WTC11 (cell line): ENCODE data around the gene C20orf204.
"Not testable (repeated sequence)": the region's sequence is repeated elsewhere in the genome, so short reads cannot be mapped to it uniquely, and the experiment has no call there.

Experiments
- CREM ChIP-seq: sonication (generic); formaldehyde crosslinking; IDR thresholded peaks from 2 replicates; pipeline ENCODE4 v1.8.1; 2022; ENCODE audit warnings: mild to moderate bottlenecking, missing genetic modification reagents, moderate library complexity
- CTCF ChIP-seq: fragments of 200-600 bp; IDR thresholded peaks from 2 replicates; pipeline ENCODE4 v1.8.0; 2022; ENCODE audit warnings: antibody characterized with exemption
- ELF4 ChIP-seq: sonication (generic); formaldehyde crosslinking; IDR thresholded peaks from 2 replicates; pipeline ENCODE4 v1.8.1; 2022; ENCODE audit warnings: low read depth, mild to moderate bottlenecking, moderate library complexity, missing genetic modification reagents
- FOXJ3 ChIP-seq: sonication (generic); formaldehyde crosslinking; IDR thresholded peaks from 2 replicates; pipeline ENCODE4 v1.9.0; 2021; ENCODE audit warnings: missing genetic modification reagents, mild to moderate bottlenecking, borderline replicate concordance
- TCF7 ChIP-seq: sonication (generic); formaldehyde crosslinking; IDR thresholded peaks from 2 replicates; pipeline ENCODE4 v1.8.0; 2022; ENCODE audit warnings: mild to moderate bottlenecking, low read depth, missing genetic modification reagents, moderate library complexity
- ZNF219 ChIP-seq: sonication (generic); formaldehyde crosslinking; IDR thresholded peaks from 2 replicates; pipeline ENCODE4 v1.8.0; 2023; ENCODE audit warnings: missing genetic modification reagents, mild to moderate bottlenecking, borderline replicate concordance
- ZNF263 ChIP-seq: sonication (generic); formaldehyde crosslinking; IDR thresholded peaks from 2 replicates; pipeline ENCODE4 v1.8.1; 2022; ENCODE audit warnings: low read depth, mild to moderate bottlenecking, moderate library complexity, missing genetic modification reagents
- ZSCAN18 ChIP-seq: fragments of 250-450 bp; sonication (Bioruptor Pico); IDR thresholded peaks from 2 replicates; pipeline ENCODE4 v2.1.2; 2022; ENCODE audit warnings: mild to moderate bottlenecking, moderate library complexity
- TF ChIP-seq, protein P1 (sequence below): fragments of 250-450 bp; sonication (Bioruptor Pico); IDR thresholded peaks from 2 replicates; pipeline ENCODE4 v1.9.0; 2021; ENCODE audit warnings: mild to moderate bottlenecking
- TF ChIP-seq, protein P2 (sequence below): sonication (generic); formaldehyde crosslinking; IDR thresholded peaks from 2 replicates; pipeline ENCODE4 v1.8.1; 2023; ENCODE audit warnings: mild to moderate bottlenecking, missing genetic modification reagents

- TF ChIP-seq ZSCAN18 (CRISPR knock-in tag); ZNF219 (CRISPR knock-in tag); ZNF263 (CRISPR knock-in tag); CTCF; FOXJ3; TCF7; CREM (CRISPR knock-in tag); ELF4 (CRISPR knock-in tag): not testable (repeated sequence)
- TF ChIP-seq, protein P1, sequence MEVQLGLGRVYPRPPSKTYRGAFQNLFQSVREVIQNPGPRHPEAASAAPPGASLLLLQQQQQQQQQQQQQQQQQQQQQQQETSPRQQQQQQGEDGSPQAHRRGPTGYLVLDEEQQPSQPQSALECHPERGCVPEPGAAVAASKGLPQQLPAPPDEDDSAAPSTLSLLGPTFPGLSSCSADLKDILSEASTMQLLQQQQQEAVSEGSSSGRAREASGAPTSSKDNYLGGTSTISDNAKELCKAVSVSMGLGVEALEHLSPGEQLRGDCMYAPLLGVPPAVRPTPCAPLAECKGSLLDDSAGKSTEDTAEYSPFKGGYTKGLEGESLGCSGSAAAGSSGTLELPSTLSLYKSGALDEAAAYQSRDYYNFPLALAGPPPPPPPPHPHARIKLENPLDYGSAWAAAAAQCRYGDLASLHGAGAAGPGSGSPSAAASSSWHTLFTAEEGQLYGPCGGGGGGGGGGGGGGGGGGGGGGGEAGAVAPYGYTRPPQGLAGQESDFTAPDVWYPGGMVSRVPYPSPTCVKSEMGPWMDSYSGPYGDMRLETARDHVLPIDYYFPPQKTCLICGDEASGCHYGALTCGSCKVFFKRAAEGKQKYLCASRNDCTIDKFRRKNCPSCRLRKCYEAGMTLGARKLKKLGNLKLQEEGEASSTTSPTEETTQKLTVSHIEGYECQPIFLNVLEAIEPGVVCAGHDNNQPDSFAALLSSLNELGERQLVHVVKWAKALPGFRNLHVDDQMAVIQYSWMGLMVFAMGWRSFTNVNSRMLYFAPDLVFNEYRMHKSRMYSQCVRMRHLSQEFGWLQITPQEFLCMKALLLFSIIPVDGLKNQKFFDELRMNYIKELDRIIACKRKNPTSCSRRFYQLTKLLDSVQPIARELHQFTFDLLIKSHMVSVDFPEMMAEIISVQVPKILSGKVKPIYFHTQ = not testable (repeated sequence)
- TF ChIP-seq, protein P2, sequence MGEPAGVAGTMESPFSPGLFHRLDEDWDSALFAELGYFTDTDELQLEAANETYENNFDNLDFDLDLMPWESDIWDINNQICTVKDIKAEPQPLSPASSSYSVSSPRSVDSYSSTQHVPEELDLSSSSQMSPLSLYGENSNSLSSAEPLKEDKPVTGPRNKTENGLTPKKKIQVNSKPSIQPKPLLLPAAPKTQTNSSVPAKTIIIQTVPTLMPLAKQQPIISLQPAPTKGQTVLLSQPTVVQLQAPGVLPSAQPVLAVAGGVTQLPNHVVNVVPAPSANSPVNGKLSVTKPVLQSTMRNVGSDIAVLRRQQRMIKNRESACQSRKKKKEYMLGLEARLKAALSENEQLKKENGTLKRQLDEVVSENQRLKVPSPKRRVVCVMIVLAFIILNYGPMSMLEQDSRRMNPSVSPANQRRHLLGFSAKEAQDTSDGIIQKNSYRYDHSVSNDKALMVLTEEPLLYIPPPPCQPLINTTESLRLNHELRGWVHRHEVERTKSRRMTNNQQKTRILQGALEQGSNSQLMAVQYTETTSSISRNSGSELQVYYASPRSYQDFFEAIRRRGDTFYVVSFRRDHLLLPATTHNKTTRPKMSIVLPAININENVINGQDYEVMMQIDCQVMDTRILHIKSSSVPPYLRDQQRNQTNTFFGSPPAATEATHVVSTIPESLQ (CRISPR knock-in tag) = not testable (repeated sequence)
These were observed 51.3 kb downstream of the C20orf204 start for GRCh38 chr20:64087226-64087825.
